HT-29 (cell line): Measurements from ENCODE around the gene POU2F3. TPM values are rescaled to one million over a fixed set of nuclear protein-coding genes. Genes with fewer than 3 reads are reported as not detected.

Source experiments
- DNase-seq: peaks from one replicate; pipeline ENCODE4 v3.0.0-alpha.2; 2015; ENCODE audit warnings: low spot score
- total RNA-seq: library from RNA; depleted of rRNA; stranded (reverse); fragments of >200 nt; shearing (Covaris generic); gene quantifications from 2 replicates; pipeline ENCODE4 v1.2.3, GENCODE V29; 2014

POU2F3 gene
- total RNA-seq, 1 experiment from 2014 or later: 0.28 TPM

DNA sequence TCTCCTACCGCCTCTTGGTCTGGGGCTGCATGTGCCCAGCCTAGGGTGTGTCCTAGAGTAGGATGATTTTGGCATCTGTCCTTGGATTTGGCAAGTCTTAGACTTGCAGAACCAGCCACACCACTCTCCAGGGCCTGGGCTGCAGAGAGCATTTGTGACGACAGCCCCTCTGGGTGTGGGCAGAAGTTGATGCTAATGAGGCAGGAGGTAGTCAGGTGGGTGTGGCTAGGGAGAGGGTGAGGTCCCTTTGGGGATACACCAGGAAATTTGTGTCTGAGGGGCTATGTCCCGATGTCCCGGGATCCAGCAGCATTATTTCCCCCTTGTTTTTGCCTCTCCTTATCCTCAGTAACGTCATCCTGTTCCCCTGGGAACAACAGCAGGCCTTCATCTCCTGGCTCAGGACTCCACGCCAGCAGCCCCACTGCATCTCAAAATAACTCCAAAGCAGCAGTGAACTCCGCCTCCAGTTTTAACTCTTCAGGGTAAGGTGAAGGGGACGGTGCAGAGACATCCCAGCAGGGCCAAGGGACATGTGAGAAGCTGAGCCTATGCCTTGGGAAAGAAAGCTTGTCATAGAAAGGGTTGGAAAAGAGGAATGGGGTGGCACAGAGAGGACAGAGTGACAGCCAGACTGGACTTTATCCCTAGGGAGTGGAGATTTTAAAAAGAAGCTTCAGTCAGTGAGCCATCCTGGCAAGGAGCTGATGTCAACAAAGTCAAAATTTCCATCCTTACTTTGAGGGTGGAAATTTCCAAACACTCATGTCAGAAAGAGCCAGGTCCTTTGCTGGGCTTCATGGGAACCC lies 77.1 kb downstream of the POU2F3 start:
- DNase-seq: peak; percentile 56

- no peak for DNase-seq
Measured at GRCh38 chr11:120317689-120318480, 77.9 kb downstream of the POU2F3 start.

DNA sequence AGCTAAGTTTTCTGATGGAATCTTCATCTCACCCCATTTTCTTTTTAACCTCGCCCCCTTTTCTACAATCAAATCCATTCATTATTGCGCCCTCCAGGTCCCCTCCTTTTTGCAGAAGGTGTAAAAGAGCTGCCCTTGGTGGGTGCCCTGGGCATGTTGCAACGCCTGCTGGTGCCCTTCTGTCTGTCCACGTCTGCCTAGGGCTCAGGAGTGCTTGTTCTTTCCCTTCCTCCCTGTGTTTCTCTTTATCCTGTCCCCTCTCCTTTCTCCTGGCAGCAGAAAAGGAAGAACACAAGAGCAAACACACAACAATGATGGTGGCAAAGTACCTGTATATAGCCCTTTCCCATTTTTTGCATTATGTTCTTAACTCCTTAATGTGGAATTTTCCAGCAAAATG lies 79.0 kb downstream of the POU2F3 start:
- DNase-seq: no peak

GRCh38 chr11:120324932-120325810 lies 85.2 kb downstream of the POU2F3 start, which contains the start of gene TLCD5:
Gene TLCD5, plus strand, starts transcription at chr11:120325299. Its CDS starts 2,143 bp downstream, at chr11:120327442.
- no peak for DNase-seq

- DNase-seq: no peak
Measured at GRCh38 chr11:120326228-120326627, 86.3 kb downstream of the POU2F3 start.

DNA sequence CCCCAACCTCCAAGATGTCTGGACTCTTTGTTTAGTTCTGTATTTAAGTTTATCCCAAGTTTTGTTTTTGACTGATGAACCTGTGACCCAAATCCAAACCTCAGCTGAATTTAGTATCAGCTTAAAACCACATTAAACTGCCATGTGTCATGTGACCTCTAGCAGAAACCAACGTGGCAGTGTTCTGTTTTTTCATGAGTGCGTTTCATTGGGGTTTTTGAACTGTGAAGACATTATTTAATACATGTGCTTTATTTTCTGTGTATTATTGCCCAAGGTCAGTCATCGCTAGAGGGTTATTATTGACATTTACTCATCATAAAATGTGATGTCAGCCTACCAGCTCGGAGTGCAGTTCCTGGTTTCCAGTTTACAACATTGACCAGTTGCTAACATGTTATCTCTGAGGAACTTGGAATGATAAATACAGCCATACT lies 86.9 kb downstream of the POU2F3 start:
- no peak for DNase-seq

DNA sequence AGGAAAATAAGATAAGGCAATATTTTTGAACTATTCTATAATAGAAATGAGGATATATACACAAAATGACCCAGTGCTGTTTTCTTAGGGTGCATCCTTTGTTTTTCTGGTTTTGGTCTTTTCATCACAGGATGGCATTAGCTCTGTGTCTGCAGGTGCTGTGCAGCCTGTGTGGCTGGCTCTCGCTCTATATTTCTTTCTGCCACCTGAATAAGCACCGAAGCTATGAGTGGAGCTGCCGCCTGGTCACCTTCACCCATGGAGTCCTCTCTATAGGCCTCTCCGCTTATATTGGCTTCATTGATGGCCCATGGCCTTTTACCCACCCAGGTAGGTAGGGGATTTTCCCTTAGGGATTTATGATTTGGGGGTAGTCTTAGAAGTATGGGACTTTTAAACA lies 87.4 kb downstream of the POU2F3 start:
- DNase-seq: no peak

GRCh38 chr11:120329556-120329955 lies 89.6 kb downstream of the POU2F3 start:
- no peak for DNase-seq

- DNase-seq: no peak
Measured at GRCh38 chr11:120330045-120330444, 90.1 kb downstream of the POU2F3 start.

DNA sequence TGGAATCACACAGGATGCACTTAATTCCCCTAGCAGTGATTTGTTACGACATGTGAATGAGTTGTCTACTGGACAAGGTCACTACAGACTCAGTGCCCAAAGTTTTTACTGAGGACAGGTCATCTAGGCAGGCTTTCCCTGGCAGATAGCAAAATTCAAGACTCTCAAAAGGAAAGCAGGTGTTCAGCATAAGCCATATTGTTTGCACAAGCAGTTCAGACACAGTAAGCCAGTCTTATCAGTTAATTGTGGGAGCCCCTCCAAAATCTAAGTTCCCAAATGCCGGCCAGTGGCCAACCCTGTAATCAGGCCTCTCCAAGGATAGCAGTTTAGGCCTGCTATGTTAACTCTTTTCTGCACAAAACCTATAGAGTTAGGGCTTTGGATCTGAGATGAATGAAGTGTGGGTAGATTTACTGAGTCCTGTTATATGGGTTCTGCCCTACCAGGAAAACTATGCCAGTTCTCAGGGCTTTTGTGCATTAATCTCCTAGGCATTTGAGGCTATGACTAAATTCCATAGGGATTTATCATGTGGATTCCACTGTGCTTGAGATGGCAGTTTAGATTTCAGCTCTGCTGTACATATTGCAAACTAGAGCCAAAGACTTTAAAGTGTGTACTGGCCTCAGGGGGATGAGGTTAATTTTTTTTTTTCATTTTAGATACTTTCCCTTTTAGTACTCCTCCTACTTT lies 91.5 kb downstream of the POU2F3 start:
- no peak for DNase-seq

DNA sequence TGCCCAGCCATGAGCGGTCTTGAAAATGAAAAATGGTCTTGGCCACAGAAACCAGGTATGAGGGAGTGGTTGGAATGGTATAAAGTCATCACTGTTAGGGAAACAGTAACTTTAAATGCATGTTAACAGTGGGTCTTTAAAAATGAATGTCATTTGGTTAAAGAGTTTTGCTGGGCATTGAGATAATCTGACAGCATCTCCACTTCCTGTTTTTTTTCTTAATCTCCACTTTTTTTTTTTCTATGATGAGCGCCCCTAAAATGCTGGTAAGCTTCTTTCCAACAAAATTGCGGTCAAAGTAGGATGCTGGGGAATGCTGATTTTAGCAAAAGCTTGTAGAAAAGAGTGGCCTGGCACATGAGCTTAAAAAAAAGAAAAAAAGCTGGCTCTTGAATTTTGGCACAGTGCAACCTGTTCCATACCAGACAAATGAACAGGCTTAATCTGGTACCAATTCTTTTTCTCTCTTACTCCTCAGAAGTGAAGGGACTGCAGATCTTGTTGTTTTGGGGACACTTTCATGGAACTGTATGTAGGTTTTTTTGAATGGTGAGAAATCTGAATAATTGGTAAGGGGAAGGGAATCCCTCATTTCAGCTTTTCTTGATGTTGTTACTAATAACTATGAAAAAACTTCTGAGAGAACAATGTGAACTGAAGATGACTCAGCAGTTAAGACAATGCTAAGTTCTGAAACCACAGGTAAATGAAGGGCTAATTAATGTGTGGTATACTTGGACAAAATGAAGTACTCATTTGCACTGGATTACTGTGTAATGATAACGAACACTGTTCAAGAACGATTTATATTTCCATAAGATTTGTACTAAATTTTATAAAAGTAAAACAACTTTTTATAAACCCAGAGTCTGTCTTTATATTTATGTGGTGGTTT lies 93.1 kb downstream of the POU2F3 start:
- DNase-seq: no peak

- no peak for DNase-seq
Measured at GRCh38 chr11:120333801-120334200, 93.9 kb downstream of the POU2F3 start.

- DNase-seq: no peak
Measured at GRCh38 chr11:120334332-120334731, 94.4 kb downstream of the POU2F3 start.

DNA sequence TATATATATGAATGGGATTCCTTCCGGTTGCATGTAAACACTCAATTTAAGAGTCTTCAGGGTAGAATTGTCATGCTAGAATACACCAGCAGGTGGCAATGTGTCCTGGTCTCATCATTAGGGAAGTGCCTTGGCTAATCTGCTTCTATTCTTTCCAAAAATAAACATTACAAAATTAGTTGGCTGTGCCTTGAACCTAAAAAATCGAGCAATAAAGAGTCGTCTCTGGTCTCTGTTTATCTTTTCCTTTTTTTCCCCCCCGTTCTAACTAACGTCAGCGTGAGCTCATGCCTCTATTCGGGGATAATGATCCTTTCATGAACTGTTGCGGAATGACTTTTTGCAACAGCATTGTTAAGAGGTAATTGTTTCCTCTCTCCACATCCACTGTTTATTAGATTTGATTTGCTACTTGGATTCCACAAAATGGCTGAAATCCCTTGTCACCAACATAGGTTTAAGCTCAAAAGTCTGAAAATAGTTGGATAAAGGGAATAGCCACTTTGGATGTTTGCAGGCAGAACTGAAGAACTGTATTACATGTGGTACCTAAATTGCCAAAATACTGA lies 95.0 kb downstream of the POU2F3 start:
- peak; percentile 98 for DNase-seq

- no peak for DNase-seq
Measured at GRCh38 chr11:120335556-120335907, 95.6 kb downstream of the POU2F3 start.

- DNase-seq: peak; percentile 97
Measured at GRCh38 chr11:120335908-120336640, 96.1 kb downstream of the POU2F3 start, which contains the start of gene ARHGEF12. Gene ARHGEF12, plus strand, starts transcription at chr11:120336413. Its CDS starts 831 bp downstream, at chr11:120337244.

- peak; percentile 61 for DNase-seq
Measured at GRCh38 chr11:120336641-120337354, 96.9 kb downstream of the POU2F3 start.
